GM12874 (cell line): ENCODE data around the gene KIF16B.

Source experiments
- CTCF ChIP-seq: IDR thresholded peaks from 2 replicates; pipeline ENCODE4 v1.5.1; 2011; ENCODE audit warnings: low read depth, mild to moderate bottlenecking, control low read depth, low read length, moderate library complexity; ENCODE audit not compliant: insufficient read depth

KIF16B gene

DNA sequence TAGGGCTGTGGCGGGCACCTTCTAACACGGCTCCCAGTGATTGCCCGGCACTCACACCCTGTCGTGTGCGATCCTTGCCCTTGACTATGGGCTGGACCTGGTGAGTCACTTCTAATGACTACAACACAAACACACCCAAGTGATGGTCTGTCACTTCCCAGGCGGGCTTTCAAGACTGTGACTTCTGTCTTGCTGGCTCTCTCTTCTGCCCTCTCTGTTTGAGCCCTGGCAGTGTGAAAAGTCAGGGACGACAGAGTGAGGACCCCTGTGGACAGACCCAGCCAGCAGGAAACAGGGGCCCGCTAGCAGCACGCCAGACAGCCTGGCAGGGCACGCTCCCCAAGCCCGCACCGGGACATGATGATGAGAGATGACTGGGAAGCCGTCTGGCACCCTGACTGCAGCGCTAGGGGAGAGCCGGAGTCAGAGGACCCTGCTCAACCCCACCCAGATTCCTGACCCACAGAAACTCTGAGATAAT, 43.0 kb downstream of the KIF16B start:
- TF ChIP-seq CTCF: no peak

GRCh38 chr20:16528078-16528477, 45.2 kb downstream of the KIF16B start:
- no peak for TF ChIP-seq CTCF

- no peak for TF ChIP-seq CTCF
Observed at GRCh38 chr20:16527438-16527837, 45.8 kb downstream of the KIF16B start.

DNA sequence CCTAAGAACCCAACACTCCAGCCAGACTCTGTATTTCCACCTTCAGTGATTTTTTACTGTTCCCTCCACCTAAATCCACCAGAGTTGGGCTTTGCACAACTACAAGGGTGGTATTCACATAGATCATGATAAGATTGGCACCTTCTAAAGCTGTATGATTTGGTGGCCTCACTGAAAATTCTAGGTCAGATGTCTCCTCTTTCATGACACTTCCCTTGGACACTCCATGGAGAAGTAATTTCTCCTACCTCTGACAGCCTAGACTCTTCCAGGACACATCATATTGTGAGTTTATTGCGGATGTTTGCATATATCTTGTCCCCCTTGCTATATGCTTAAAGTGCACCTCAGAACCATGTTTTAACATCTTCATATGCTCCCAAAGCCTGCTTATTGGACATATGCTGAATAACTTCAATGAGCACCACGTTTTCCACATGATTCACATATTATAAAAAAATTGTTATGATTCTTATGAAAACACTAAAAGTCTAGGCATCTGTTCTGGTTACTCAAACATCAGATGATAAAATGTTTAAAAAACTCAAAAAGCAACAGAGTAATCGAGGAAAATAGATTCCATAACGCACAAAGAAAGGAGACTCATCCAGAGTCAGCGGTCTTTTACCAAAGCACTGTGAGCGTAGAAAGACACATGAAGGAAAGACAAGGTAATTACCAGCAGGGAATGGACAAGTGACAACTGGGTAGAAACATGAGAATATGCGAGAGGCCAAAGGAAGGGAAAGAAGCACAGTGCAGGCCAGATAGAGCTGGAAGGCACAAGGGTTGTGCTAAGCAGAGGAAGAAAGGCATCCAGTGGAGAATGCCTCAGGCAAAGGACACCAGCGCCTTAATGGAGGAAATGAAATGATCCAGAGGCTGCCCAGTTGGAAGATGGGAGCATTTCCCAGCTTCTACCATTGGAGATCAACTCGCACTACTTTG, 46.5 kb downstream of the KIF16B start:
- no peak for TF ChIP-seq CTCF

DNA sequence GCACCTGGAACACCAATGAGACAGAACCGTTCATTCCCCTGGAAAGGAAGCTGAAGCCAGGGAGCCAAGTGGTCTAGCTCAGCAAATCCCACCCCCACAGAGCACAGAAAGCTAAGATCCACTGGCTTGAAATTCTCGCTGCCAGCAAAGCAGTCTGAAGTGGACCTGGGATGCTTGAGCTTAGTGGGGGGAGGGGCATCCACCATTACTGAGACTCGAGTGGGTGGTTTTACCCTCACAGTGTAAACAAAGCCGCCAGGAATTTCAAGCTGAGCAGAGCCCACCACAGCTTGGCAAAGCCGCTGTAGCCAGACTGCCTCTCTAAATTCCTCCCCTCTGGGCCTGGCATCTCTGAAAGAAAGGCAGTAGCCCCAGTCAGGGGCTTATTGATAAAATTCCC, 53.1 kb downstream of the KIF16B start:
- no peak for TF ChIP-seq CTCF

- no peak for TF ChIP-seq CTCF
Observed at GRCh38 chr20:16518784-16519084, 54.5 kb downstream of the KIF16B start.

DNA sequence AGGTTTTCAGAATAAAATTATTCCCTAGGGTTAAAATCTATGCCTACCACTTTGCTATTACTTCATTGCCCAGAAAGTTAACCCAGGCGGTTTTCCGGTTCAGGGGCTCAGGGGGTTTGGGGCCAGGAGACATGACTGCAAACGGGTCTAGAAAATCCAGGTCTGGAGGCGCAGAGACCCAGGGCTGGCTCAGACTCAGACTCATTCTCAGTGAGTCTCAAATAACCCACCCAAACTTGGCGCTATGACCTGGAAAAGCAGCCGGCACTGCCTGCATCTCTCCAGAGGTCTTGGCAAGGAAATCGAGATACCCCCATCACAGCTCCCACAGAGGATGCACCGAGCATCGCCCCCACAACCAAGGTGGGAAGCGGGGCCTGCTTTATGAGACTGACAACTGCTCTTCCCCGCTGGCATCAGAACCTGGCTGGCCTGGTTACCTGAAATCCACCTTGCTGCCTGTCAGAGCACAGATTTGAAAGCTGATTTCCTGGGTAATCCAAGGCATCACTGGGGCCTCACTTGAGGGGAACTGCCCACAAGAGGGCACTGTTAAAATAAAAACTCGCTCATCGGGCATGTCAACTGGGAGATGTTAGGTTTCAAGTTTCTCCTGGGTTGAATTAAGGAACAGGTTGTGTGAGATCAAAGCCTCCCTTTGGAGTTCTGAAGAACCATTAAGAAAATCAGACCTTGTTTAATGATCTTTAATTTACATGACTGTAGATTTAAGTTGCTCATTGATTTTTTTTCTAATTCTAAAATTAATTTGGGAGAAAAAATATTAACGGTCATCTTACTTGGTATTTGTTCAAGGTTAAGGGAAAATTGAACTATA, 55.1 kb downstream of the KIF16B start:
- peak; percentile 41 for TF ChIP-seq CTCF
